COLO829 (cell line): ENCODE results near the gene NTF4.
"Not testable (repeated sequence)": the region's sequence is repeated elsewhere in the genome, so short reads cannot be mapped to it uniquely, and the experiment has no call there.

ENCODE experiments used
- DNase-seq: peaks from one replicate; pipeline ENCODE4 v3.0.0; 2012; ENCODE audit warnings: low spot score

The NTF4 gene

DNA sequence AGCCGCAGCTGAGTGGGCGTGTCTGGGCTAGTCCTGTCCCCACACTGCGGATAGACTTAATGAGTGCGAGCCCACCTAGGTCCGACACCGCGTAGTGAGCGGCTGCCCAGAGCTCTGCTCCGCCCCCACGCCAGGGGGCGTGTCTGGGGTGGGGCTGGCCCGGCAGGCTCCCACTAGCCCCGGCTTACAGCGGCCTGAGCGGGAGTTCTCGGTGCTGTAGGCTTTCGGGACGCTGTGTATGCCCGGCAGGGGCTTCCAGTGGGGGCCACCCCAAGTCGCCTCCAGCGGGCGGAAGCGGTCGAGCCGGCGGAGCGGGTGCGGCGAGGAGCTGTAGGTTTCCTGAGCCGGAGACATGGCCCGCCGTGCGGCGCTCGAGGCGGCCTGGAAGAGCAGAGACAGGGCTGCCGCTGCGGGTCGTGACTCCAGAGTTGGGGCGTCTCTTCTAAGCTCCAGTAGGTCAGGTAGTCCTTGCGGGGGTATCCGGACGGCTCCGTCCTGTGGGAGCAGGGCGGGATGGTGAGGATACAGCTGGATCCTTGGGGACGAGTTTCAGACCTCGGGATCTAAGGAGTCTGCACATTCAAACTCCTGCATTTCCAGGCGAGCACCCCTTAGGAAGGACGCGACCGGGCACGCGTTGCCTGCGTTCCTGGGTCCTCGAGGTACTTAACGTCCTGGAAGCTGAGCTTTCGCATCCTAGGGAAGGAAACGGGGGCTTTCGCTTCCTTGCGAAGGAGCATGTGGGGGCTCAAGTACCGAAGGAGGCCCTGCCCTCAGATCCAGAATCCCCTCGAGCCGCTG, 8.3 kb downstream of the NTF4 start:
- DNase-seq: peak; percentile 58

DNA sequence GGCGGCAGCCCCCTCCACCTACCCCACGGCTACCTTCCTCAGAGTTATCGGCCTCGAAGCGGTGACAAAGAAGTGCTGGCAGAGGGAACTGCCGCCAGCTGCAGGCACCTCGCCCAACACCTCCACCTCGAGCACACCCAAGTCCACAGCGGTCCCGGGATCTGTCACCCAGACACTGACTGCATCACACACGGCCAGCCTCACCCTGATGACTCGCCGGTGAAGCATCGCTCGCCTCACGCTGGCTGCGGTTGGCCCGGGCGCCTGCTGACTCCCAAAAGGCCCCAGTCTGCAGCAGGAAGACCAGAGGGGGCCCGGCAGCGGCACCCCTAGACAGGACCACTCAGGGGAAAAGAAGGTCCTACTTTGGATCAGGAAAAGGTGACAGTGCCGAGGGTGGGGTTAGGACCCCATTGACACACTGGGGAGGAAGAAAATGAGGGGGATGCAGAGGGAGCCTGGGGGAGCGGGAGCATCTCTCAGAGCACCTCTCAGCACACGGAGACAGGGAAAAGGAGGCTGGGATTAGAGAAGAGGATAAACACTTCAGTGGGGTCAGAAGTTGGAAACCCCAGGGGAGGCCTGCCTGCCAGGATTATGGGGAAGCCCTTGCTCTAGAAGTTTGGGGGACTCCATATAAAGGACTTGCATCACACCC, 14.1 kb downstream of the NTF4 start:
- DNase-seq: not testable (repeated sequence)

DNA sequence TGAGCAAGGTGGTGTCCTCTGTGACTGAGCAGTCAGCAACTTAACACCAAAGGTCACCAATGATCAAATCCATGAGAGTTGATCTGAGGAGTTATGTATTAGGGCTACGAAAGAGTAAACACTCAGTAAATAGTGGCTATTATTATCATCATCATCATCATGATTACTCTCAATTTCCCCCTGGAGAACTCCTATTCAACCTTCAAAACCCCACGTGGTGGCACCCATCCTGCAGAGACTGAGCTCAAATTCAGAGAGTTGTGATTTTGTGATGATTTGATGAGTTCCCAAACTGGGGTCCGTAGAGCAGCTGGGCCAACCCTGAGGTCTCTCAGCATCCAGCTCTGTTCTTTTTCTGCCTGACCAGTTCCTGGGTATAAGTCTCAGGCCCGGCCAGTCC, 14.8 kb downstream of the NTF4 start:
- not testable (repeated sequence) for DNase-seq

DNA sequence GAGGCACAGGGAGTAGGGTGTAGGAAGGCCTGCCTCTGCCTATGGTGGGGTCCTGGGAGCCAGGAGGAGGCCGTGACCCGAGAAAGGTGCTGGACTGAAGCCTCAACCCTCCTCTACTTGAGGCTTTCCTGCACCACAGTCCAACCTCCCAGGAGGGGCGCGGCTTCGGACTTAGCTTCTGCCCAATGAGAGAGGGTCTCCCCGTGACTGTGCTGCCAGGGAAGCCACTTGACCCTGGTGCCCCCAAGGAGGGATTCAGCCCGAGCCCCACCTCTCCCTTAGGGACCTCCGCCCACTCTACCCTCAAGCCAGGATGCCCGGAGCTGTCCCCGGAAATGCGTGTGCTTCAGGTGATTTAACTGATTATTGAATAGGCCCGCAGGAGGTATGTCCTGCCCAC, 15.6 kb downstream of the NTF4 start, which contains the start of gene CGB8:
TSS of gene CGB8 (minus strand) at position 101 of the 400 bp plus-strand sequence. CDS start 372 bp downstream, outside the sequence.
- not testable (repeated sequence) for DNase-seq

DNA sequence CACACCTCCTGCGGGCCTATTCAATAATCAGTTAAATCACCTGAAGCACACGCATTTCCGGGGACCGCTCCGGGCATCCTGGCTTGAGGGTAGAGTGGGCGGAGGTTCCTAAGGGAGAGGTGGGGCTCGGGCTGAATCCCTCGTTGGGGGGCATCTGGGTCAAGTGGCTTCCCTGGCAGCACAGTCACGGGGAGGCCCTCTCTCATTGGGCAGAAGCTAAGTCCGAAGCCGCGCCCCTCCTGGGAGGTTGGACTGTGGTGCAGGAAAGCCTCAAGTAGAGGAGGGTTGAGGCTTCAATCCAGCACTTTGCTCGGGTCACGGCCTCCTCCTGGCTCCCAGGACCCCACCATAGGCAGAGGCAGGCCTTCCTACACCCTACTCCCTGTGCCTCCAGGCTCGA, 21.1 kb downstream of the NTF4 start, which contains the start of gene CGB5:
TSS of gene CGB5 (plus strand) at position 301 of the 400 bp plus-strand sequence. CDS start 362 bp downstream, outside the sequence.
- DNase-seq: not testable (repeated sequence)

DNA sequence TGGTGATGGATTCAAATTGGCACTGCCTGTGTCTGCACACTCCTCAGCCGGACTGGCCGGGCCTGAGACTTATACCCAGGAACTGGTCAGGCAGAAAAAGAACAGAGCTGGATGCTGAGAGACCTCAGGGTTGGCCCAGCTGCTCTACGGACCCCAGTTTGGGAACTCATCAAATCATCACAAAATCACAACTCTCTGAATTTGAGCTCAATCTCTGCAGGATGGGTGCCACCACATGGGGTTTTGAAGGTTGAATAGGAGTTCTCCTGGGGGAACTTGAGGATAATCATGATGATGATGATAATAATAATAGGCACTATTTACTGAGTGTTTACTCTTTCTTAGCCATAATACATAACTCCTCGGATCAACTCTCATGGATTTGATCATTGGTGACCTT, 22.0 kb downstream of the NTF4 start:
- DNase-seq: not testable (repeated sequence)

DNA sequence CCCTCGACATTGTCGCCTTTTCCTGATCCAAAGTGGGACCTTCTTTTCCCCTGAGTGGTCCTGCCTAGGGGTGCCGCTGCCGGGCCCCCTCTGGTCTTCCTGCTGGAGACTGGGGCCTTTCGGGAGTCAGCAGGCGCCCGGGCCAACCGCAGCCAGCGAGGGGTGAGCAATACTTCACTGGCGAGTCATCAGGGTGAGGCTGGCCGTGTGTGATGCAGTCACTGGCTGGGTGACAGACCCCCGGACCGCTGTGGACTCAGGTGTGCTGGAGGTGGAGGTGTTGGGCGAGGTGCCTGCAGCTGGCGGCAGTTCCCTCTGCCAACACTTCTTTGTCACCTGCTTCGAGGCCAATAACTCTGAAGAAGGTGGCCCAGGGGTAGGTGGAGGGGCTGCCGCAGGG, 22.4 kb downstream of the NTF4 start:
- no peak for DNase-seq

DNA sequence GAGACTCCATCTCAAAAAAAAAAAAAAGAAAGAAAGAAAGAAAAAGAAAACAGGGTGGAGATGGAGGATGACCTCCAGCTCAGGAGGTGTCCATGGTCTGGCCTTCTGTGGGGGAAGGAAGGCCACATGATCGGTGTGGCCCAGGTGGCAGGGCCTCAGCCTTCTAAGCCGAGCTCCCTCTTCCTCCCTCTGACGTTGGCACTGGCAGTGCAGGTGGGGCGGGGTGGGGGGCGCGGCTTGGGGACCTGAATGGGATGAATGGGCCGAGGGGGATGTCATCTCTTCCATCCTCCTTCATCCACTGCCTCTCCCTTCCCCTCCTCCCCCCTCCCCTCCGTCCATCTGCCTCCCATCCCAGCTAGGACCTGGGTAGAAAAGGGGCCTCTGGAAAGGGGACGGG, 24.9 kb downstream of the NTF4 start:
- not testable (repeated sequence) for DNase-seq

DNA sequence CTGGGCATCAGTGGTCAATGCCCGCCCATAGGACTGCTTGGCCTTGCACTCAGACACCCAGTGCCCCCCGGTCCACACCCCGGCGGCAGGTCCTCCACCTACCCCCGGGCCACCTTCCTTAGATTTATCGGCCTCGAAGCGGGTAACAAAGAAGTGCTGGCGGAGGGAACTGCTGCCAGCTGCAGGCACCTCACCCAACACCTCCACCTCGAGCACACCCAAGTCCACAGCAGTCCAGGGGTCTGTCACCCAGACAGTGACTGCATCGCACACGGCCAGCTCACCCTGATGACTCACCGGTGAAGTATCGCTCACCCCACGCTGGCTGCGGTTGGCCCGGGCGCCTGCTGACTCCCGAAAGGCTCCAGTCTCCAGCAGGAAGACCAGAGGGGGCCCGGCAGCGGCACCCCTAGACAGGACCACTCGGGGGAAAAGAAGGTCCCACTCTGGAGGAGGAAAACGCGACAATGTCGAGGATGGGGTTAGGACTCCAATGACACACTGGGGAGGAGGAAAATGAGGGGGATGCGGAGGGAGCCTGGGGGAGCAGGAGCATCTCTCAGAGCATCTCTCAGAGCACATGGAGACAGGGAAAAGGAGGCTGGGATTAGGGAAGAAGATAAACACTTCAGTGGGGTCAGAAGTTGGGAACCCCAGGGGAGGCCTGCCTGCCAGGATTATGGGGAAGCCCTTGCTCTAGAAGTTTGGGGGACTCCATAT, 25.9 kb downstream of the NTF4 start:
- not testable (repeated sequence) for DNase-seq

DNA sequence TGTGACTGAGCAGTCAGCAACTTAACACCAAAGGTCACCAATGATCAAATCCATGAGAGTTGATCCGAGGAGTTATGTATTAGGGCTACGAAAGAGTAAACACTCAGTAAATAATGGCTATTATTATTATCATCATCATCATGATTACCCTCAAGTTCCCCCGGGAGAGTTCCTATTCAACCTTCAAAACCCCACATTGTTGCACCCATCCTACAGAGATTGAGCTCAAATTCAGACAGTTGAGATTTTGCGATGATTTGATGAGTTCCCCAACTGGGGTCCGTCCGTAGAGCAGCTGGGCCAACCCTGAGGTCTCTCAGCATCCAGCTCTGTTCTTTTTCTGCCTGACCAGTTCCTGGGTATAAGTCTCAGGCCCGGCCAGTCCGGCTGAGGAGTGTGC, 26.5 kb downstream of the NTF4 start:
- DNase-seq: not testable (repeated sequence)

DNA sequence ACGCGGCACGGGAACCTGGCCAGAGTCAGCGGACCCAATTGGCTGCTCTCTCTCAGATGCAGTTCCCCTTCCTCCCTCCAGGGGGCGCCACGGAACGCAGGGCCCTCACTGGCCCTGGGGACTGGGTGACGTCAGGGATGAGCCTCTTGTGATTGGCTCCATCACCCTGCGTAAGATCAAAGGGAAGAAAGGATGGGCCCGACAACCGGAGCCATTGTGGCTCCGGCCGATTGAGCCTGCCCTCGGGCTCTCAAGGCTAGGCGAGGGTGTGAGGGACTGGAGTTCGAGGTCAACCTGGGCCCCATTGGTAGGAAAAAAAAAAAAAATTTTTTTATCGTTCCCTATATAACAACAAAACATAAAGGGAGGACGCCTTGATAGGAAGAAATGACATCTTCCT, 27.8 kb downstream of the NTF4 start, which contains the start of gene CGB1:
TSS of gene CGB1 (minus strand) at position 81 of the 400 bp plus-strand sequence. CDS start 184 bp downstream, outside the sequence.
- DNase-seq: peak; percentile 64

DNA sequence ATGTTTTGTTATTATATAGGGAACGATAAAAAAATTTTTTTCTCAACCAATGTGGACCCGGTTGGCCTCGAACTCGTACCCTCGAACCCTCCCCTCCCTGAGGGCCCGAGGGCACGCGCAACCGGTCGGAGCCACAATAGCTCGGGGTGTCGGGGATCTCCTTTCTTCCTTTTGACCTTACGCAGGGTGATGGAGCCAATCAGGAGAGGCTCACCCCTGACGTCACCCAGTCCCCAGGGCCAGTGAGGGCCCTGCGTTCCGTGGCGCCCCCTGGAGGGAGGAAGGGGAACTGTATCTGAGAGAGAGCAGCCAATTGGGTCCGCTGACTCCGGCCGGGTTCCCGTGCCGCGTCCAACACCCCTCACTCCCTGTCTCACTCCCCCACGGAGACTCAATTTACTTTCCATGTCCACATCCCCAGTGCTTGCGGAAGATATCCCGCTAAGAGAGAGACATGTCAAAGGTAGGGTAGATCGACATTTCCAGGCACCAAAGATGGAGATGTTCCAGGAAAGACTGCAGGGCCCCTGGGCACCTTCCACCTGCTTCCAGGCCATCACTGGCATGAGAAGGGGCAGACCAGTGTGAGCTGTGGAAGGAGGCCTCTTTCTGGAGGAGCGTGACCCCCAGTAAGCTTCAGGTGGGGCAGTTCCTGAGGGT, 32.8 kb downstream of the NTF4 start, which contains the start of gene CGB2:
TSS of gene CGB2 (plus strand) at position 249 of the 660 bp plus-strand sequence. CDS start at position 455, 206 bp downstream.
- DNase-seq: not testable (repeated sequence)

DNA sequence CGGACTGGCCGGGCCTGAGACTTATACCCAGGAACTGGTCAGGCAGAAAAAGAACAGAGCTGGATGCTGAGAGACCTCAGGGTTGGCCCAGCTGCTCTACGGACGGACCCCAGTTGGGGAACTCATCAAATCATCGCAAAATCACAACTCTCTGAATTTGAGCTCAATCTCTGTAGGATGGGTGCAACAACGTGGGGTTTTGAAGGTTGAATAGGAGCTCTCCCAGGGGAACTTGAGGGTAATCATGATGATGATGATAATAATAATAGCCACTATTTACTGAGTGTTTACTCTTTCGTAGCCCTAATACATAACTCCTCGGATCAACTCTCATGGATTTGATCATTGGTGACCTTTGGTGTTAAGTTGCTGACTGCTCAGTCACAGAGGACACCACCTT, 34.3 kb downstream of the NTF4 start:
- DNase-seq: not testable (repeated sequence)

DNA sequence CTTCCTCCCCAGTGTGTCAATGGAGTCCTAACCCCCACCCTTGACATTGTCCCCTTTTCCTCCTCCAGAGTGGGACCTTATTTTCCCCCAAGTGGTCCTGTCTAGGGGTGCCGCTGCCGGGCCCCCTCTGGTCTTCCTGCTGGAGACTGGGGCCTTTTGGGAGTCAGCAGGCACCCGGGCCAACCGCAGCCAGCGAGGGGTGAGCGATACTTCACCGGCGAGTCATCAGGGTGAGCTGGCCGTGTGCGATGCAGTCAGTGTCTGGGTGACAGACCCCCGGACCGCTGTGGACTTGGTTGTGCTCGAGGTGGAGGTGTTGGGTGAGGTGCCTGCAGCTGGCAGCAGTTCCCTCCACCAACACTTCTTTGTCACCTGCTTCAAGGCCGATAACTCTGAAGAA, 34.9 kb downstream of the NTF4 start:
- not testable (repeated sequence) for DNase-seq

DNA sequence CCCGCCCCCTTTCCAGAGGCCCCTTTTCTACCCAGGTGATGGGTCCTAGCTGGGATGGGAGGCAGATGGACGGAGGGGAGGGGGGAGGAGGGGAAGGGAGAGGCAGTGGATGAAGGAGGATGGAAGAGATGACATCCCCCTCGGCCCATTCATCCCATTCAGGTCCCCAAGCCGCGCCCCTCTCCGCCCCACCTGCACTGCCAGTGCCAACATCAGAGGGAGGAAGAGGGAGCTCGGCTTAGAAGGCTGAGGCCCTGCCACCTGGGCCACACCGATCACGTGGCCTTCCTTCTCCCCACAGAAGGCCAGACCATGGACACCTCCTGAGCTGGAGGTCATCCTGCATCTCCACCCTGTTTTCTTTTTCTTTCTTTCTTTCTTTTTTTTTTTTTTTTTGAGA, 35.9 kb downstream of the NTF4 start:
- DNase-seq: not testable (repeated sequence)

DNA sequence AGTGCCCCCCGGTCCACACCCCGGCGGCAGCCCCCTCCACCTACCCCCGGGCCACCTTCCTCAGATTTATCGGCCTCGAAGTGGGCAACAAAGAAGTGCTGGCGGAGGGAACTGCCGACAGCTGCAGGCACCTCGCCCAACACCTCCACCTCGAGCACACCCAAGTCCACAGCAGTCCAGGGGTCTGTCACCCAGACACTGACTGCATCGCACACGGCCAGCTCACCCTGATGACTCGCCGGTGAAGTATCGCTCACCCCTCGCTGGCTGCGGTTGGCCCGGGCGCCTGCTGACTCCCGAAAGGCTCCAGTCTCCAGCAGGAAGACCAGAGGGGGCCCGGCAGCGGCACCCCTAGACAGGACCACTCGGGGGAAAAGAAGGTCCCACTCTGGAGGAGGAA, 39.0 kb downstream of the NTF4 start:
- not testable (repeated sequence) for DNase-seq

DNA sequence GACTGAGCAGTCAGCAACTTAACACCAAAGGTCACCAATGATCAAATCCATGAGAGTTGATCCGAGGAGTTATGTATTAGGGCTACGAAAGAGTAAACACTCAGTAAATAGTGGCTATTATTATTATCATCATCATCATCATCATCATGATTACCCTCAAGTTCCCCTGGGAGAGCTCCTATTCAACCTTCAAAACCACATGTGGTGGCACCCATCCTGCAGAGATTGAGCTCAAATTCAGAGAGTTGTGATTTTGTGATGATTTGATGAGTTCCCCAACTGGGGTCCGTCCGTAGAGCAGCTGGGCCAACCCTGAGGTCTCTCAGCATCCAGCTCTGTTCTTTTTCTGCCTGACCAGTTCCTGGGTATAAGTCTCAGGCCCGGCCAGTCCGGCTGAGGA, 39.5 kb downstream of the NTF4 start:
- DNase-seq: not testable (repeated sequence)

DNA sequence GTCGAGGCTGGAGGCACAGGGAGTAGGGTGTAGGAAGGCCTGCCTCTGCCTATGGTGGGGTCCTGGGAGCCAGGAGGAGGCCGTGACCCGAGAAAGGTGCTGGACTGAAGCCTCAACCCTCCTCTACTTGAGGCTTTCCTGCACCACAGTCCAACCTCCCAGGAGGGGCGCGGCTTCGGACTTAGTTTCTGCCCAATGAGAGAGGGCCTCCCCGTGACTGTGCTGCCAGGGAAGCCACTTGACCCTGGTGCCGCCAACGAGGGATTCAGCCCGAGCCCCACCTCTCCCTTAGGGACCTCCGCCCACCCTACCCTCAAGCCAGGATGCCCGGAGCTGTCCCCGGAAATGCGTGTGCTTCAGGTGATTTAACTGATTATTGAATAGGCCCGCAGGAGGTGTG, 40.4 kb downstream of the NTF4 start, which contains the start of gene CGB3:
TSS of gene CGB3 (minus strand) at position 101 of the 400 bp plus-strand sequence. CDS start 362 bp downstream, outside the sequence.
- not testable (repeated sequence) for DNase-seq

DNA sequence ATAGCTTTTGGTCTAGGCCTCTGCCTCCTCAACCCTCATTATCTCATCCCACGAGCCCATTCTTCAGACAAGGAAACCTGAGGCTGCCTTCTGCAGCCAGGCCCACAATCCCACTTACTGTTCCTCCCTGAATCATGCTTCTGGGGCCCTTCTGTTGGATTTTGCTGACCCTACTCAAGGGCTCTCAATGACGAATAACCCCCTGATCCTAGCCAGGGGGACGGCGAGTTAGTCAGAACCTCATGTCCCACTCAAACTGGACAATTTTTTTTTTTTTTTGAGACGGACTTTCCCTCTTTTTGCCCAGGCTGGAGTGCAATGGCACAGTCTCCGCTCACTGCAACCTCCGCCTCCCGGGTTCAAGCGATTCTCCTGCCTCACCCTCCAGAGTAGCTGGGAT, 42.5 kb downstream of the NTF4 start:
- no peak for DNase-seq

DNA sequence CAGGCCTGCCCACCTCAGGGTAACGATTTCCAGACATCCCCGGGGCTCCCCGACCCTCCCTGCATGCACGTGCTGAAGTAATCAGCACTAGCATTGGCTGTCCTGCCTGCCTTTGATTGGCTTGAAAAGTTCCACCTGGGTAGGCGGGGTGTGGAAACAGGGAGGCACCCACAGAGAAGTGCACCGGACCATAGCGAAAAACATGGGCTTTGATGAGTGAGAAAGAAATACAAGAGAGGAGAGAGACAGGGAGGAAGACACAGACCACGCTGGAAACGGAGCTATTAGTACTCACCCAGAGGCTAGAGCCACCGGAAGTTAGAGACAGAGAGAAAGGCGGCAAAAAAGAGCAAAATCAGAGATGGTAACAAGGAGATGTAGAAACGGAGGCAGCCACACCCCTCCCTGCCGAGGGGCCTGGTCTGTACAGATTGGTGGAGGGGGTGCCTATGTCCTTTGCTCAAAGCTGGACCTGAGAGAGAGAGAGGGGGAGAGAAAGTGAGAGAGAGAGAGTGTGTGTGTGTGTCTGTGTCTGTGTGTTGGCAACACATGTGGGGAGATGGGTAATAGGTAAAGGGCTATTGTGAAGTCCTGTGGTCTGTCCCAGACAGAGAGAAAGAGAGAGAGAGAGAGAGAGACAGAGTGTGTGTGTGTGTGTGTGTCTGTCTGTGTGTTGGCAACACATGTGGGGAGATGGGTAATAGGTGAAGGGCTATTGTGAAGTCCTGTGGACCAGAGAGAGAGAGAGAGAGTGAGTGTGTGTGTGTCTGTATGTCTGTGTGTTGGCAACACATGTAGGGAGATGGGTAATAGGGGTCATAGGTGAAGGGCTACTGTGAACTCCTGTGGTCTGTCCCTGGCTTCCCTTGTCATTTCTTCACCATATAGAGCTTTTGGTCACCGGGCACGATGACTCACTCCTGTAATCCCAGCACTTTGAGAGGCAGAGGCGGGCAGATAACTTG, 43.4 kb downstream of the NTF4 start:
- no peak for DNase-seq
